DOHH2 (cell line): ENCODE data around the gene LCAT.
"Not testable (repeated sequence)": the region's sequence is repeated elsewhere in the genome, so short reads cannot be mapped to it uniquely, and the experiment has no call there.

Experiments used
- H3F3A ChIP-seq: fragments of 200-600 bp; sonication (generic), shearing (Covaris generic); 2 replicates; pipeline ENCODE4 v1.6.0; 2016; ENCODE audit warnings: antibody characterized with exemption, mild to moderate bottlenecking; ENCODE audit not compliant: control insufficient read depth, insufficient read depth
- H3K27ac ChIP-seq: fragments of 200-600 bp; sonication (generic); 2 replicates; pipeline ENCODE4 v1.5.1; 2014; ENCODE audit warnings: low read depth, mild to moderate bottlenecking, low read length, moderate library complexity
- H3K27me3 ChIP-seq: fragments of 200-600 bp; sonication (generic); 2 replicates; pipeline ENCODE4 v1.6.1; 2014; ENCODE audit warnings: mild to moderate bottlenecking, low read length, mixed read lengths; ENCODE audit not compliant: control insufficient read depth
- H3K36me3 ChIP-seq: fragments of 200-600 bp; sonication (generic); 2 replicates; pipeline ENCODE4 v1.6.1; 2014; ENCODE audit warnings: mild to moderate bottlenecking, low read length, moderate library complexity, mixed read lengths; ENCODE audit not compliant: control insufficient read depth
- H3K4me1 ChIP-seq: fragments of 200-600 bp; sonication (generic); 2 replicates; pipeline ENCODE4 v1.6.1; 2014; ENCODE audit warnings: mild to moderate bottlenecking, low read length, mixed read lengths; ENCODE audit not compliant: control insufficient read depth
- H3K4me2 ChIP-seq: fragments of 200-600 bp; sonication (generic); 2 replicates; pipeline ENCODE4 v1.6.0; 2014; ENCODE audit warnings: mild to moderate bottlenecking, low read length, moderate library complexity
- H3K4me3 ChIP-seq: fragments of 200-600 bp; sonication (generic); 2 replicates; pipeline ENCODE4 v1.5.1; 2014; ENCODE audit warnings: mild to moderate bottlenecking, low read length, mixed read lengths
- H3K79me2 ChIP-seq: fragments of 200-600 bp; sonication (generic); 2 replicates; pipeline ENCODE4 v1.6.1; 2014; ENCODE audit warnings: mild to moderate bottlenecking, low read length, mixed read lengths; ENCODE audit not compliant: control insufficient read depth
- H3K9me2 ChIP-seq: fragments of 200-600 bp; sonication (generic); replicated peaks from 2 replicates; pipeline ENCODE4 v1.6.1; 2014; ENCODE audit warnings: mild to moderate bottlenecking, low read length, mixed read lengths; ENCODE audit not compliant: control insufficient read depth
- H3K9me3 ChIP-seq: fragments of 200-600 bp; sonication (generic); 2 replicates; pipeline ENCODE4 v1.6.1; 2014; ENCODE audit warnings: antibody characterized with exemption, low read length, mixed read lengths; ENCODE audit not compliant: control insufficient read depth, insufficient read depth
- H4K20me1 ChIP-seq: fragments of 200-600 bp; sonication (generic); 2 replicates; pipeline ENCODE4 v1.6.0; 2014; ENCODE audit warnings: low read depth, mild to moderate bottlenecking, antibody characterized with exemption, low read length, moderate library complexity; ENCODE audit not compliant: control insufficient read depth, insufficient read depth
- CTCF ChIP-seq: fragments of 200-600 bp; sonication (generic); IDR thresholded peaks from one replicate; pipeline ENCODE4 v1.5.1; 2014; ENCODE audit warnings: antibody characterized with exemption, mild to moderate bottlenecking, low read depth, low read length; ENCODE audit not compliant: poor library complexity, severe bottlenecking
- EZH2phosphoT487 ChIP-seq: fragments of 200-600 bp; sonication (generic); IDR thresholded peaks from 2 replicates; pipeline ENCODE4 v1.6.1; 2017; ENCODE audit warnings: borderline replicate concordance, mild to moderate bottlenecking, antibody characterized with exemption, low read length, moderate library complexity, mixed read lengths

LCAT gene

DNA sequence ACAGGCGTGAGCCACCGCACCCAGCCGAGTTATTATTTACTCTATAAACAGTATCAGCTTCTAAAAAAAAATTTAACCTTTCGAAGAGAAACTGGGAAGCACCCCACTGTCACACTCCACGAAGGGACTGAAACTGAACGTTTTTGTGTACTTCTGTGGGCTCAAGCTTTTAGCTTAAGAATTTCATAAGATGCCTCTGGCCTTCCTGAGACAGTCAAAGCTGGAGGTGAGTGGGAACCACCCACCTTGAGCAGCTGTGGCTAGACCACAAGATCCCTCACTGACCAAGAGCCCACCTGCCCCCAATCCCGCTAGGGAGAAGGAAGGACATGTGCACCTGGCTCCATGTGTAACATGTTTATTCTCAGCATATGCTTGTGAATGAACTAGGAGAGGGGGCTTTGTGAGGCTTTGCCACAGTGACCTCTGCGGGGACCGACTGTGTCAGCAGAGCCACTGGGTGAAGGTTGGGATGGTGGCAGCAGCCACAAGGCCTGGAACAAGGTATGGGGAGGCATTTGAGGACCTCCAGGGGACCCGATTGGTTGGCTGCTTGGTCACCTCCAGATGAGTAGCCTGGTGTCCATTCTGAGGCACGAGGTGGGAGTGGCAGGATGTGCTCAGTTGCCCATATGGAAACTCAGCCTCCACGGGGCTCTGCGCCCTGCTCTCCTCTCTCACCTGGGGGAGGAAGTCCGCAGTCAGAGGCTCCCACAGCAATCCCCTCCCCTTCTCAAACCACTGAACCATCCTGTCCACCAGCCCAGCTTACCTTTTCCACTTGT is 31.6 kb upstream of the LCAT start:
- H3K4me3 ChIP-seq = no peak overlapping the region
- H3F3A ChIP-seq = no peaks in the 10 kb centered on the region
- no peaks in the 10 kb centered on the region for H3K9me2 ChIP-seq
- H3K4me2 ChIP-seq = no peak overlapping the region
- no peaks in the 10 kb centered on the region for H3K36me3 ChIP-seq
- H3K79me2 ChIP-seq = no peaks in the 10 kb centered on the region
- H3K27ac ChIP-seq = no peak overlapping the region
- no peaks in the 10 kb centered on the region for H3K9me3 ChIP-seq
- TF ChIP-seq CTCF = no peak
- TF ChIP-seq EZH2phosphoT487 = no peak
- H3K4me1 ChIP-seq = peaks cover 12% of the 10 kb centered on the region
- H3K27me3 ChIP-seq = peaks cover 26% of the 10 kb centered on the region
- H4K20me1 ChIP-seq = no peaks in the 10 kb centered on the region

DNA sequence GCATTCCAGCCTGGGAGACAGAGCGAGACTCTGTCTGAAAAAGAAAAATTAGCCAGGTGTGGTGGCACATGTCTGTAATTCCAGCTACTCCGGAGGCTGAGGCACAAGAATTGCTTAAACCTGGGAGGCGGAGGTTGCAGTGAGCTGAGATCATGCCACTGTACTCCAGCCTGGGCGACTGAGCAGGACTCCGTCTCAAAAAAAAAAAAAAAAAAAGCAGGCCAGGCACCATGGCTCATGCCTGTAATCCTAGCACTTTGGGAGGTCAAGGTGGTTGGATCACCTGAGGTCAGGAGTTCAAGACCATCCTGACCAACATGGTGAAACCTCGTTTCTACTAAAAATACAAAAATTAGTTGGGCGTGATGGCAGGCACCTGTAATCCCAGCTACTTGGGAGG is 28.4 kb upstream of the LCAT start:
- not testable (repeated sequence) for H3K4me3 ChIP-seq, H3K9me2 ChIP-seq, H4K20me1 ChIP-seq, H3K79me2 ChIP-seq, H3F3A ChIP-seq, H3K27ac ChIP-seq, H3K9me3 ChIP-seq, H3K4me2 ChIP-seq, H3K36me3 ChIP-seq
- Histone ChIP-seq H3K4me1 (peaks cover 30% of the 10 kb centered on the region), H3K27me3 (peaks cover 24% of the 10 kb centered on the region)

DNA sequence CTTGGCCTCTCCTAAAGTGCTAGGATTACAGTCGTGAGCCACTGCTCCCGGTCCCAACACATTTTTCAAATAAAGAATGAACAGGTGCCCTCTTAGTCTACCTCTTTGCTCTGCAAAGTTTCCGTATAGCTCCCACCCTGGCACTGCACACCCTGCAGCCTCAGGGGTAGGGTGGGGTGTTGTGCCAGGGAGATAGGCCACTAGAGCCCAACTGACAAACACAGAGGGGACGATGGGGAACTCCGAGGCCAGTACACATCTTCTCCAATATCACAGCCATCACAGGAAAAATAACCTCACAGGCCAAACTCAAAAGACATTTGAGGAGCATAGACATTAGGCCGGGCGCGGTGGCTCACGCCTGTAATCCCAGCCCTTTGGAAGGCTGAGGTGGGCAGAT is 27.2 kb upstream of the LCAT start:
- H3K4me1 ChIP-seq = peaks cover 39% of the 10 kb centered on the region
- H3K79me2 ChIP-seq = 0 out of 2 replicates have a peak, but pooled peaks cover 6% of the 10 kb centered on the region
- no peaks in the 10 kb centered on the region for H4K20me1 ChIP-seq
- no peak overlapping the region for H3K27ac ChIP-seq
- H3K9me3 ChIP-seq = no peaks in the 10 kb centered on the region
- peaks cover 14% of the 10 kb centered on the region for H3K27me3 ChIP-seq
- no peak overlapping the region for H3K4me2 ChIP-seq
- H3K4me3 ChIP-seq = no peak overlapping the region
- no peak for TF ChIP-seq EZH2phosphoT487
- no peak for TF ChIP-seq CTCF
- H3K36me3 ChIP-seq = no peaks in the 10 kb centered on the region
- H3F3A ChIP-seq = no peaks in the 10 kb centered on the region
- H3K9me2 ChIP-seq = no peaks in the 10 kb centered on the region

DNA sequence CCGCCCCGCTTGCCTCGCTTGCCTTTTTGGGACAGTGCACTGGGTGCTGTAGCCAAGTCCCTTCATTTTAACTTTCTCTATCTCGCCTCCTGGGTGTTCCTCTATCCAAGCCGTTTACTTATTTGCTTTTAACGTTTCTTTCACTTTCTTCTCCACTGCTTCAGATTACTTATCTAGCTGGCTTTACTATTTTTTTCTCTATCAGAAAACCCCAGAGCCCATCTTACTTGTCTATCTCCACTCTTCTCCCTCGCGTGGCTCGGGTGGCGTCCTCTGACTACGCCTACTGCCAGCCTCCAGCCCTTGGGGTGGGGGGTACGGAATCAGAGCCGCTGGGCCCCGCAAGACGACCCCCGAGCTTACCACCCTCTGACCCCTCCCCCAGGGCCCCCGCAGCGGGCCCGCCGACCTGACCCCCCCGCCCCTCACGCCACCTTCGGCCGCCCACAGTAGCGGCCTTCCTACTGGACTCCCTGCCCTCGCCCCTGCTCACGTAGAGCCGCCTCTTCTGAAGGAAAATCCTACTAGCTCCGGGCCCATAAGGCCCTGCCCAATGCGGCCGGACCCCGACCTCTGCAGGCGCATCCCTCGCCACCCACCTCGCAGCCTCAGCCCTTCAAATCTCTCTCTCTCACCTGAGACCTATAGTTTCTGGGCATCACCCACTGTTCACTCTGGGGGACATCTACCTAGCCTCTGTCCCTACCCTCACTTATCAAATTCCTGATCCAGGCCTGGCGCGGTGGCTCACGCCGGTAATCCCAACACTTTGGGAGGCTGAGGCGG is 25.5 kb upstream of the LCAT start:
- Histone ChIP-seq H3K27me3 (peaks cover 1% of the 10 kb centered on the region), H3K79me2 (0 out of 2 replicates have a peak, but pooled peaks cover 6% of the 10 kb centered on the region), H3K4me2 (peak overlapping the region; percentile 94), H3F3A (peaks cover 7% of the 10 kb centered on the region; the same call in 1 of the 2 replicates), H3K9me2 (no peaks in the 10 kb centered on the region), H3K4me3 (peak overlapping the region; percentile 75), H3K27ac (no peak overlapping the region), H3K9me3 (no peaks in the 10 kb centered on the region), H4K20me1 (0 out of 2 replicates have a peak, but pooled peaks cover 3% of the 10 kb centered on the region), H3K36me3 (no peaks in the 10 kb centered on the region), H3K4me1 (peaks cover 29% of the 10 kb centered on the region)
- TF ChIP-seq EZH2phosphoT487 (no peak), CTCF (no peak)
